ENCODE results near the gene PIK3CG.
"Not testable (repeated sequence)": the region's sequence is repeated elsewhere in the genome, so short reads cannot be mapped to it uniquely, and the experiment has no call there.

The PIK3CG gene

DNA sequence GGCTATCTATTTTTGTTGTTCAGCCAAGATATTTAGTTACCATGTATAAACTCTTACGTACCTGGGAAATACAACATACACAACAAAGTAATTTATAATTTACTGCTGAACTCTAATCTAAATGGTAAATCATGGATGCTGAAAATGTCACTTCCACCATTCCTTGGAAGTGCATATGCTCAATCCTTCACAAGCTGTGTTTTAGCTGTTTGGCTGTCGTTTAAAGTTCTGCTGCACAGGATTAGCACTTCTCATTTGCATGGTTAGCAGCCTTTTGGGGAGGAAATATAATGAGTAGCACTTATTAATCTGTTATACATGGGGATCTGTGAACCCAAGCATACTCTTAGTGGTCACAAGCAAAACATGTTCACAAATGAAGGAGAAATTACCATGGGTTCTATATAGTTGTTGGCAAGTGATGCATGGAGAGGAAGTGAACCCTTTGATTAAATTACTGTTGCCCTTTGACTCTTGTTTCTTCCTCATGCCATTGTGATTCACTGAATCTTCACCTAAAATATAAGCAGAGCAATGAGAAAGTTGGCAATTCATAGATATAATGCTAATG lies 18.5 kb downstream of the PIK3CG start:
- DNase-seq (ENCODE audit: insufficient read length, low spot score): no peak
- FAIRE-seq: no peak

DNA sequence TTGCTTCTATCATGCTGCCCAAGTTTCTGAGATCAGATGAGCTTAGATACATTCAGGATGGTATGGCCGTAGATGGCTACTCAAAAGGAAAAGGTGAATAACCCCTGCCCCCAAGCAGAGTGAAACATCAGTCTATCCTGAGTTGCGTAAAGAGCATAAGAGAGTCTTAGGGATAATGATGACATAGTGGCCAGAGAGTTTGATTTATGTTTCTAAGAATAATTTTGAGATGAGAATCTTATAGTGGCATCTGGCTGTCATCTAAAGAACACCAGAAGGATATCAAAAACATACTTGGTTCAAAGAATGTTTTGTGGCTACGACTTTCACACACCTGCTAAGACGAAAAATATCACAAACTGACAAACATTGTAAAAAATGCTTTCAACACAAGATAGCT lies 20.6 kb downstream of the PIK3CG start:
- DNase-seq (ENCODE audit: insufficient read length, low spot score): no peak
- no peak for FAIRE-seq

DNA sequence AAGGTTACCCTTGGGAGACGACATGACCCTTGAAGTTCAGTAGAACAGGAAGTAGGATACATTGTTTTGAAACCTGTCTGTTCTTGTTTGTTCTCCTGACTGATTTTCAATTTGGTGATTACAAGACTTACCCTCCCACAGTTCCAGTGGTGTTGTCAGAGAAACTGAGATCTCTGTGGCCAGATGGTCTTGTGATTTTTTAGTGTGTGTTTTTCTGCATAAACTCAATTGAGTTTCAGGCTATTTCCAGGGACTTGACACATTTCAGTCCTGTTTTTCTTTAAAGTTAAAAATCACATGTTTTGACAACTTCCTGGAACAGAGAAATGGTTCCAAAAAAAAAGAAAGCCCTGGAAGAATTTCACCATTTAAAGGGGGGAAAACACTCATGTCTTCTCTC lies 22.3 kb downstream of the PIK3CG start:
- DNase-seq (ENCODE audit: insufficient read length, low spot score): no peak
- no peak for FAIRE-seq

DNA sequence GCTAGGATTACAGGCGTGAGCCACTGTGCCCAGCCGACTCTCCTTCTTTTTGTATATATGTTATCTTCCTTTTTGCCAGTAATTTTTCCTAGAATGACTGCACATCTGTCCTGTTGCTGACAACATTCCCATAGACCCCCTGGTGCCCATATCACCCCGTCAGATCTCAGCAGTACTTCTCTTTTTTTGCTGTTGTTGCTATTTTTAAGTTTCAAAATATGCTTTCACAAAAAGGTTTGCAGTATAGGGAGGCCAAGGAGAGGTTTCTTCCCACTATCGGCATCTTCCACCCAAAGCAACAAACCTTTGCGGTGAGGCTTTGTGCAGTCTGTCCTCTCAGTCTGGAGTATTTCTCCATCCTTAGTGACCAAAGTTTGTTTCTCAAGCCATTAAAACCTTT lies 23.1 kb downstream of the PIK3CG start:
- DNase-seq (ENCODE audit: insufficient read length, low spot score) (no peak), FAIRE-seq (no peak)

DNA sequence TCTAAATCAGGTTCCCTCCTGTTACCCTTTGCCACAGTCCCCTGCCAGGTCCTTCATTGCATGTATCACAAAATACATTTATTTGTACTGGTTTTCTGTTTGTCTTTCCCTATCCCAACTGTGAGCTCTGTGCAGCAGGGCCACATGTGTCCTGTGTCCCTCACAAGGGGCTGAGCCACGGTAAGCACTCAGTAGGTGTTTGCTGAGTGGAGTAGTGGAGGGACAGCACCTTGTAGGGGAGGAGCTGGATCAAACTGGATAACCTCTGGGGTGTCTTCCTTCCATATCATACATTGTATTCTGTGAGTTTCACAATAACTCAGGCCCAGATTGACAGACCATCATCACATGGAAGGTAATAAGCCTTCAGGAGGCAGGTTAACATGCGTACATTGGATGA lies 25.9 kb downstream of the PIK3CG start:
- FAIRE-seq: no peak
- DNase-seq (ENCODE audit: insufficient read length, low spot score): no peak

DNA sequence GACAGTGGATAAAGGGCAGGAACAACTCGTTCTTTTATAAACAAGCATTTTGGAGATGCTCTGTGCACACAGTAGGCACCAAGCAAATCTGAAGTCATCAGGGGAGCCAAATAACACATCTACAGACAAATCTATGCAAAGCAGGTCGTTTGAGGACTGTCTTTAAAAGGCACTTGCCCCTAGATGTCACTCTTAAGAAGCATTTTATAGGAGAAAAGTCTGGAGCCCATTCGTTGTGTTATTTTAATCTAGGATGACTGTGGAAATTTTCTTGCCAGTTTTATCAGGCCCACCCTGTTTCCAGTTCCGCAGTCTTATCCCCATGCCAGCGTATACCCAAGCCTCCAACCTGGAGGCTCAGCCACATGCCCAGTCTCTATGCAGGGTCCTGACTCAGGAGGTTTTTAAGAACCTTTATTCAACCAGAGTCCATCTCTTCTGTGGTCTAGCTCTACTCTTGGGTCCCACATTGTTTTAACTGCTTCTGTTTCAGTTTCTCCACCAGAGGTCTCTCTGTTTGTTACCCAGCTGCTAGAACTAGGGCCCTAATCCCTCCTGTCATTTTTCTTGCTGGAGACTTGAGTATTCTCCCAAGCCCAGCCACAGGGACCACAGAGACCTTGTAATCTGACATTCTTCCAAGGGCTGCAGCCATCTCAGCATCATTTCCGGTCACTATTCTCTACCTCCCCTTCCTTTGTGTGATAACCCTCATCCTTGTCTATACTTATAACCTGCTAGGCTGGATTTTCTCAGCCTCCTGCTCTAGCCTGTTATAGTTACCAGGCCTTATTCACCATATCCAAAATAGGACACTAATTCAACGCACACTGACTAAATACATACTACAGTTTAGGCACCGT lies 26.7 kb downstream of the PIK3CG start:
- no peak for FAIRE-seq
- DNase-seq (ENCODE audit: insufficient read length, low spot score): no peak

DNA sequence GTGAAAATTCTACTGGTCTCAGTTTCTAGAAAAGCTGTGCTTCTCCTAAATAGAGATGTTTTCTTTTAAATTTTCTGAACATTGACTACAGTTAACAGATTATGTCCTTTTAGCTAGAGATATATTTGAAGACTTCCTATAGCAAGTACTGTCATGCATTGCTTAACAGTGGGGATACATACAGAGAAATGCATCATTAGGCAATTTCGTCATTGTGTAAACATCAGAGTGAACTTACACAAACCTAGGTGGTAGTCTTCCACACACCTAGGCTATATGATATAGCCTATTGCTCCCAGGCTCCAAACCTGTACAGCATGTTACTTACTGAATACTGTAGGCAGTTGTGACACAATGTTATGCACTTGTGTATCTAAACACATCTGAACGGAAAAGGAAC lies 28.5 kb downstream of the PIK3CG start:
- DNase-seq (ENCODE audit: insufficient read length, low spot score): no peak
- FAIRE-seq: no peak

DNA sequence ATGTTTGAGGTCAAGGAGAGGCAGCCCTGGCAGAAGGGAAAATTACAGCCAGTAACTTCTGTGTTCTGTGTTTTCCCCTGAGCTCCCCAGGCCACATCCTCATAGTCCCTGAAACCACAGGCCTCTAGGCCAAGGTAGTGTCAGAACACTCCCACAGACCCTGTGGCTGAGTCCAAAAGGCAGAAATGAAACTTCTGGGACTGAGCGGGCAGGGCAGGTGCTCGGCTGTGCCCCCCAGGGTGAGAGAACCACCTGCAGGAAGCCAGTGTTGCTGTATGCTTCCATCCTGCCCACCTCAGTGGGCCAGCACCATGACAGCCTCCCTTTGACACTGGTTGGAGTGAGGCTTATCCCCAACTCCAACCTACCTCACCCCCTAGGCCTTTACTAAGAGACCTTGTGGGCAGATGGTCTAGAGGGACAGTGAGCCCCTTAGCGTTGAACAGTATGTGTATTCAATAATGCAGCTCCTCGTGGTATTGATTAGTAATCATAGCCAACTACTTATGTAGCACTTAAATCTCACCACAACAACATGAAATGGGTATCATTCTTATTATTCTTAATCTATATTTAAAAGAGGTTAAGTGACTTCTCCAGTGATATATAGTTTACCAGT lies 30.3 kb downstream of the PIK3CG start:
- FAIRE-seq: no peak

DNA sequence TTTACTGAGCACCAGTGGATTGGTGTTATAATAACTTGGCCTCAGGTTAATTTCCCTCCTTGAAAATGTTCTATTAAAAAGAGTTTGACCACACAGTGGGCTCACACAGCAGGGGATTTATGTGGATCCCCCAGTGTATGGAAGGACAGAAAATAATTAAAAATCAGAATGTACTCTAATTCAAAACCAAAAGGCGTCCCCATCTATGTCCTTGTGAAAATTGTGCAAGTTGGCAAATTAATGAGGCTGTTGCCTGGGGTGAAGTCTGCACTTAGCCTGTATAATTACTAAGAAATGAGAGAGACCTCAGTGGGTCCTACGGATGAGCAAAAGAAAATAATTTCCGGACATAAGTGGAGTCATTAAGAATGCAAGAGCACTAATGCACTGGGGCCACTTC lies 31.1 kb downstream of the PIK3CG start:
- FAIRE-seq (no peak), DNase-seq (ENCODE audit: insufficient read length, low spot score) (no peak)

More for the DNA sequence above, 30.3 kb downstream of the PIK3CG start:
- no peak for DNase-seq (ENCODE audit: insufficient read length, low spot score)

DNA sequence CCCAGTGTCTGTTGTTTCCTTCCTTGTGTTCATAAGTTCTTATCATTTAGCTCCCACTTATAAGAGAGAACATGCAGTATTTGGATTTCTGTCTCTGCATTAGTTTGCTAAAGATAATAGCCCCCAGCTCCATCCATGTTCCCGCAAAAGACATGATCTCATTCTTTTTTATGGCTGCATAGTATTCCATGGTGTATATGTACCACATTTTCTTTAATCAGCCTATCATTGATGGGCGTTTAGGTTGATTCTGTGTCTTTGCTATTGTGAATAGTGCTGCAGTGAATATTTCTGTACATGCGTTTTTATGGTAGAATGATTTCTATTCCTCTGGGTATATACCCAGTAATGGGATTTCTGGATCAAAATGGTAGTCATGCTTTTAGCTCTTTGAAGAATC lies 32.5 kb downstream of the PIK3CG start:
- DNase-seq (ENCODE audit: insufficient read length, low spot score); FAIRE-seq: not testable (repeated sequence)

DNA sequence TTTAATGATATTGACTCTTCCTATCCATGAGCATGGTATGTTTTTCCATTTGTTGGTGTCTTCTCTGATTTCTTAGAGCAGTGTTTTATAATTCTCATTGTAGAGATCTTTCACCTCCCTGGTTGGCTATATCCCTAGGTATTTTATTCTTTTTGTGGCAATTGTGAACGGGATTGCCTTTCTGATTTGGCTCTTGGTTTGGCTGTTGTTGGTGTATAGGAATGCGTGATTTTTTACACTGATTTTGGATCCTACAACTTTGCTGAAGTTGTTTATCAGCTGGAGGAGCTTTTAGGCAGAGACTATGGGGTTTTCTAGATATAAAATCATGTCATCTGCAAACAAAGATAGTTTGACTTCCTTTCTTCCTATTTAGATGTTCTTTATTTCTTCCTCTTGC lies 33.9 kb downstream of the PIK3CG start:
- DNase-seq (ENCODE audit: insufficient read length, low spot score): not testable (repeated sequence)

DNA sequence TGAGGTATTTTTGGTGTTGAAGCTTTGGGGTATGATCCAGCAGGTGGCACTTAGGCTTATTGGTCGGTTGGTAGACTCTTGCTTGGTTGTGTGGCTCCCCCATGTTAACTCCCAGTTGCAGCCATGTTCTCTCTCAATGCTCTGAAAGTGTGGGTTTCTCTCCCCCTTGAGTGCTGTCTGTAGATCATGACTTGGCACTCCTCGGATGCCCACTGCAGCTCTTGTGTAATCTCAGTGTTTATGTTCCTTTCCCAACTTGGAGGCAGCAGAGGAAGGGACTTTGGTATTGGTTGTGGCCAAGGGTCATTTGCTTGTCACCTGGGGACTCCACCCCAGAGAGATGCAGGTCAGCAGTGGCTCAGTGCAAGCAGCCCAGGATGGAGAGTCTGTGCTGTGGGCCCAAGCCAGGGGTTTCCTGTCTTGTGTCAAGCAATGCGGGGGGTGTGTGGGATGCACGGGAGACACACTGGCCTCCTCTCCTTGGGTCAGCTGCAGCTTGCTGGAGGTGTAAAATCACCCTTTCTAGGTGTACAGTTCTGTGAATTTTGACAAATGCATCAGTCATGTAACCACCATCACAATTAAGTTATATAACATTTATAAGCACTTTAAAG lies 36.9 kb downstream of the PIK3CG start:
- DNase-seq (ENCODE audit: insufficient read length, low spot score) (no peak), FAIRE-seq (no peak)

More for the DNA sequence above, 33.9 kb downstream of the PIK3CG start:
- FAIRE-seq: not testable (repeated sequence)

DNA sequence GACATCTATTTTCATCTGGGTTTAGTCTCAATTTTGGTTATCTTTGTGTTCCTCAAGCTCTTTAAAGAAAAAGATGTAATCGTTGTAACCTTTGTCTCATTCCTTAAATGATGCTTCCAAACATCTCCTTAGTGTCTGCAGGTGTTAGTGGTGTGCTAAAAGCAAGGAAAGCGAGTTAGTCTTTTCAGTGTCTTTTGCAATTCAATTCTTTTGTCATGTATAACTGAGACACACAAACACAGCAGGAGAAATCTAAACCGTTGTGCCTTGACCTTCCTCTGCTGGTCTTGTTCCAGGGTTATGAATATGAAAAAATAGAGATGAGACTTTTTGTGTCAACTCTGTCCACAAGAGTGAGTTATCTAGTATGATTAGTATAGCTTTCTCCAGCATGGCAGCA lies 40.7 kb downstream of the PIK3CG start:
- DNase-seq (ENCODE audit: insufficient read length, low spot score) (no peak), FAIRE-seq (no peak)

DNA sequence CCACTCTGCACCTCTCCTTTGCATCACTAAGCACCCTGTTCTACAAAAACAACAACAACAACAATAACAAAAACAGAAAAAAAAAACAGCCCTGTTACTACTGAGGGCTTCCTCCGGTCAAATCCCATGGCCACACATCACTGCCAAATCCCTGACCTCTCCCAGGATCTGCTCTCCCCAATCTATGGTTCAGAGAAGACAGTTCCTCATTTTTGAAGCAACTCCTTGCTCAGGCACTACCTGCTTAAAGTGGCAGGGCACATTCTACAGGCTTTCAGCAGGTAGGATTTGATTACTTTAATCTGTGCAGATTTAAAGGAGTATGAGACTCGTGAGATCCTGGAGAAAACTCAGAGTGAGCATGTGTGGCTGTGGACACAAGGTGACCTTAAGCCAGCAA lies 46.9 kb downstream of the PIK3CG start:
- FAIRE-seq: no peak
- no peak for DNase-seq (ENCODE audit: insufficient read length, low spot score)

DNA sequence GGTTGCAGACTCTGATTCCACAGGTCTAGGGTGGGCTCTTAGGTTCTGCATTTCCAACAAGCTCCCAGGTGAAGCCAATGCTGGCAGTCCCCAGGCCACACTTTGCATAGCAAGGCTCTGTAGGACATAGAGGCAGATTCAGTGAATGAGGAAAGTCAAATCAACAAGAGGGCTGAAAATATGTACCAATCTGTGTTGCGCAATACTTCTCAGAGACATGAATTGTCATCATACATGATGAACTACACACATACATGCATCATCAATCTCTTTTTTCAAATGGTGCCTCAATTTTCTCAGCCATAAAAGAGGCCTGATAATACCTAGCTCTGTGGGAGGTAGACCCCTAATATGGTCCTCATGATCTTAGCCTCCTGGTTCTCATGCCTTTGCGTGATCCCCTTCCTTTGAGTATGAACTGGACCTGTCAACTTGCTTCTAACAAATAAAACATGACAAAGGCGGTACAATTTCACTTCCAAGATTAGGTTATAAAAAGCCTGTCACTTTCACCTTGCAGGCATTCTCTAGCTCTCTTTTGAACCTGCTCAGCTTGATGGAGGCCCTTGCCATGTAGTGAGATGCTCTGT lies 49.0 kb downstream of the PIK3CG start:
- no peak for FAIRE-seq
- no peak for DNase-seq (ENCODE audit: insufficient read length, low spot score)

DNA sequence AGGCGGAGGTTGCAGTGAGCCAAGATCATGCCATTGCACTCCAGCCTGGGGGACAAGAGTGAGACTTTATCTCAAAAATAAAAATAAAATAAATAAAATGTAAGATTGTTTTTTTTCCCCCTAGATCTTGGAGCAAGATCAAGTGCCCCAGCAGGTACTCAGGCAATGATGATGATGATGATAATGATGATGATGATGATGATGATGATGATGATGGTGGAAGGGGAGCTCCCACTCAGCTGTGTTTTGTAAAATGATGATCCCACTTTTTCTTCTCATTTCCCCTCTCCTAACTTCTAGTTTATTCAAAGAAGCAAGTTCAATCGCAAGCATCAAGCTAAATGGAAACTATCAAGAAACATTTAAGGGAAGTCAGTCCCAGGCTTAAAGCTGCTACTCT lies 50.3 kb downstream of the PIK3CG start:
- DNase-seq (ENCODE audit: insufficient read length, low spot score) (no peak), FAIRE-seq (no peak)

DNA sequence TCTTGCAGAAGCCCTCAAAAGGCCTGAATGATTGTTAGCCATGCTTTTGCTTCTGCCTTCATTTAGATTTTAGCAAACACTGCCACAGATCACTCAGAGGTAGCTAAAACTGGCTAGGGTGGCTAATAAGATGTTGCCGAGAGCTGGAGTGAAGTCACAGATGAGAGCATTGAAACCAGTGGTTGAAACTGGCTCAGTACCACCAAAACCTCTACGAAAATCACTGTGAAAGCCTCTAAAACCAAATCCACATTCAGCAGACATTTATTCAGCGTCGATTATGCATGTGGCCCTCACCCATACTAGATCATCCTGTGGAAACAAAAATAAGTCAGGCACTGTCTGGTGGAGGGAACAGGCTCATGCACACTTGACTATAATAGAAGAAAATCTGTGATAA lies 50.8 kb downstream of the PIK3CG start:
- DNase-seq (ENCODE audit: insufficient read length, low spot score) (no peak), FAIRE-seq (no peak)

DNA sequence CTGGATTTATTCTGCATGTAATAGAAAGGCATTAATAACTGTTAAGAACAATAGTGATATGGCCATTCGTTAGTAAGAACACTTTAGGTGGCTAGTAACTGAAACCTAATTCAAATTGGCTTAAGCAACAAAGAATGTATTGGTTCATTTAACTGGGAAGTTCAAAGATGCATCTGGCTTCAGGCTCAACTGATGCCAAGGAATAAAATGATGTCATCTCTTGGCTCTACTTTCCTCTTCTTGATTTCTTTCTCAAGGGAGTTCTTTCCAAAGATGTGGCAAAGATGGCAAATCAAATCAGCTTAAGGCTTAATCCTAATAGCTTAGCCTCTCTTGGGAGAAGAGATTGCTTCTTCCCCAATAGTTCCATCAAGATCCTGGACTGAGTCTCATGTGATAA lies 51.6 kb downstream of the PIK3CG start:
- FAIRE-seq (no peak), DNase-seq (ENCODE audit: insufficient read length, low spot score) (no peak)

DNA sequence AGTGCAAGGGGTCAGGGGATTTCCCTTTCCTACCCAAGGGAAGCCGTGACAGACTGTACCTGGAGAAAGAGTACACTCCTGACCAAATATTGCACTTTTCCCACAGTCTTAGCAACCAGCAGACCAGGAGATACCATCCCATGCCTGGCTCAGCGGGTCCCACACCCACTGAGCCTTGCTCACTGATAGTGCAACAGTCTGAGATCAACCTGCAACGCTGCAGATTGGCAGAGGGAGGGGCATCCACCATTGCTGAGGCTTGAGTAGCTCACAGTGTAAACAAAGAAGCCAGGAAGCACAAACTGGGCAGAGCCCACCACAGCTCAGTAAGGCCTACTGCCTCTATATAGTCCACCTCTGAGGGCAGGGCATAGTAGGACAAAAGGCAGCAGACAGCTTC lies 53.9 kb downstream of the PIK3CG start:
- FAIRE-seq: no peak

DNA sequence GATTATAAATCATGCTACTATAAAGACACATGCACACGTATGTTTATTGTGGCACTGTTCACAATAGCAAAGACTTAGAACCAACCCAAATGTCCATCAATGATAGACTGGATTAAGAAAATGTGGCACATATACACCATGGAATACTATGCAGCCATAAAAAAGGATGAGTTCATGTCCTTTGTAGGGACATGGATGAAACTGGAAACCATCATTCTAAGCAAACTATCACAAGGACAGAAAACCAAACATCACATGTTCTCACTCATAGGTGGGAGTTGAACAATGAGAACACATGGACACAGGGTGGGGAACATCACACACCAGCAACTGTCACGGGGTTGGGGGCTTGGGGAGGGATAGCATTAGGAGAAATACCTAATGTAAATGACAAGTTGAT lies 59.4 kb downstream of the PIK3CG start:
- FAIRE-seq: not testable (repeated sequence)

More for the DNA sequence above, 53.9 kb downstream of the PIK3CG start:
- no peak for DNase-seq (ENCODE audit: insufficient read length, low spot score)

DNA sequence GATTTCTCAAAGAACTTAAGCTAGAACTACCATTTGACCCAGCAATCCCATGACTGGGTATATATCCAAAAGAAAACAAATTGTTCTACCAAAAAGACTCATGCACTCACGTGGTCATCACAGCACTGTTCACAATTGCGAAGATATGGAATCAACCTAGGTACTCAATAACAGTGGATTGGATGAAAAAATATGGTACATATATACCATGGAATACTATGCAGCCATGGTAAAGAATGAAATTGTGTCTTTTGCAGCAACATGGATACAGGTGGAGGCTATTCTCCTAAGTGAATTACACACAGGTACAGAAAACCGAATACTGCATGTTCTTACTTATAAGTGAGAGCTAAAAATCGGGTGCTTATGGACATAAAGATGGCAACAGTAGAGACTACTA lies 61.8 kb downstream of the PIK3CG start:
- no peak for DNase-seq (ENCODE audit: insufficient read length, low spot score)
- FAIRE-seq: no peak

More for the DNA sequence above, 59.4 kb downstream of the PIK3CG start:
- DNase-seq (ENCODE audit: insufficient read length, low spot score): not testable (repeated sequence)

Measured in HTR-8/SVneo (cell line).